Panc1 (cell line): Measurements from ENCODE around the gene IKZF3. TPM values are rescaled to one million over a fixed set of nuclear protein-coding genes. Genes with fewer than 3 reads are reported as not detected.

Experiments
- ATAC-seq: fragments of 200-7000 bp; cut with Tn5 transposase; 2 replicates; pipeline ENCODE4 v1.9.1; 2020; ENCODE audit warnings: mild to moderate bottlenecking, moderate library complexity
- BruUV-seq: library from RNA; stranded (reverse); fragments of 400-500 nt; replicated peaks from 2 replicates; lab custom pipeline; 2021; lab: Mats Ljungman, UMichigan
- CTCF ChIA-PET: fragments of 300-600 bp; sonication (Branson Sonifier 250); formaldehyde crosslinking; loops from one replicate; lab custom pipeline; 2022; ENCODE audit warnings: antibody characterized with exemption; lab: Charles Lee
- POLR2A ChIA-PET: fragments of 300-600 bp; sonication (Branson Sonifier 250); formaldehyde crosslinking; loops from one replicate; lab custom pipeline; 2022; ENCODE audit warnings: antibody characterized with exemption; lab: Charles Lee
- DNase-seq: peaks from one replicate; pipeline ENCODE4 v3.0.0-alpha.2; 2010; ENCODE audit warnings: low read depth, low spot score
- H3K27ac ChIP-seq: 2 replicates; pipeline ENCODE4 v1.5.1; 2011; ENCODE audit warnings: mild to moderate bottlenecking, low read length, inconsistent platforms
- H3K27me3 ChIP-seq: fragments of 200-500 bp; sonication (Bioruptor generic); 2 replicates; pipeline ENCODE4 v1.6.0; 2014; ENCODE audit warnings: low read length, inconsistent platforms; ENCODE audit not compliant: control insufficient read depth, insufficient read depth
- H3K36me3 ChIP-seq: fragments of 200-500 bp; sonication (Bioruptor generic); 2 replicates; pipeline ENCODE4 v1.5.1; 2014; ENCODE audit warnings: inconsistent platforms, mild to moderate bottlenecking, low read length, moderate library complexity; ENCODE audit not compliant: control insufficient read depth, insufficient read depth
- H3K4me1 ChIP-seq: 2 replicates; pipeline ENCODE4 v1.5.1; 2011; ENCODE audit warnings: inconsistent platforms, mild to moderate bottlenecking, low read length, moderate library complexity; ENCODE audit not compliant: control insufficient read depth, insufficient read depth
- H3K4me3 ChIP-seq, 2 experiments: 2 replicates each; pipeline ENCODE4 v1.5.1; 2011 to 2012; ENCODE audit warnings: low read depth in 2 of 2, low read length in 2 of 2, mild to moderate bottlenecking in 2 of 2, inconsistent platforms in 1 of 2, moderate library complexity in 1 of 2
- H3K9me3 ChIP-seq: fragments of 200-500 bp; sonication (Bioruptor generic); 2 replicates; pipeline ENCODE4 v1.5.1; 2014; ENCODE audit warnings: low read depth, mild to moderate bottlenecking, inconsistent platforms, low read length, moderate library complexity; ENCODE audit not compliant: control insufficient read depth, insufficient read depth
- POLR2AphosphoS5 ChIP-seq: IDR thresholded peaks from 2 replicates; pipeline ENCODE4 v1.6.1; 2012; ENCODE audit warnings: mild to moderate bottlenecking, low read depth, low read length, moderate library complexity
- SIN3A ChIP-seq: IDR thresholded peaks from 2 replicates; pipeline ENCODE4 v1.6.1; 2012; ENCODE audit warnings: low read depth, mild to moderate bottlenecking, low read length, moderate library complexity, borderline replicate concordance; ENCODE audit not compliant: insufficient read depth
- TCF7L2 ChIP-seq: IDR thresholded peaks from 2 replicates; pipeline ENCODE4 v1.6.1; 2011; ENCODE audit warnings: mild to moderate bottlenecking, low read depth, low read length, inconsistent platforms
- in situ Hi-C: cut with HindIII; loops from 2 replicates; pipeline ENCODE4 v1.10.0; 2016; ENCODE audit warnings: low sequenced_read_pairs, low pct_unique_long_range_greater_than_20kb
- intact Hi-C: fragments of 100-400 bp; cut with micrococcal nuclease; formaldehyde crosslinking; loops from one replicate; pipeline ENCODE4 v1.10.0; 2022; ENCODE audit not compliant: unreplicated experiment
- total RNA-seq: library from RNA; stranded (reverse); gene quantifications from one replicate; pipeline ENCODE4 v1.2.1, GENCODE V29; 2021; ENCODE audit not compliant: unreplicated experiment
- TF ChIP-seq, protein P1 (sequence below), 2 experiments: IDR thresholded peaks; 2 replicates each; pipeline ENCODE4 v1.6.1; 2011 to 2012; ENCODE audit warnings: low read depth in 2 of 2, control low read depth in 1 of 2, low read length in 1 of 2, mild to moderate bottlenecking in 1 of 2, moderate library complexity in 1 of 2; ENCODE audit not compliant: insufficient read depth in 1 of 2
- TF ChIP-seq, protein P2 (sequence below): fragments of 450-650 bp; IDR thresholded peaks from 2 replicates; pipeline ENCODE4 v1.5.1; 2017; ENCODE audit warnings: mild to moderate bottlenecking

Gene IKZF3
- total RNA-seq, 1 experiment from 2014 or later: 0.59 TPM

DNA sequence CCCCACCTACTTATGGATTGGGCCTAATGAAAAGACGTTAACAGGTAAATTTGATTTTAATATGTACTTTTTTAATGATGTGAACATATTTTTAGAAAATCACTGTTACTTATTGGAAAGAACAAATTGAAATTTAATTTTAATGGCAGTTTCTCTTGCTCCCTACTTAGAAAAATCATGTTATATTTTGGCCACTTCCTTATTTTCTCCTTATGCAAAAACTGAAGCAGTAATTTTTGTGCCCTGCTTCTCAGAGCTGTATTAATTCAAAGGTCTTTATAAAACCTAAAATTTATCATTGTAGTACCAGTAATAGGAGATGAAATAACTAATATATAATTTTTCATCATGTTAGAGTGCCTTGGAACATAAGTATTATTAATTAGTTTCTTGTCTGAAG is 6.7 kb upstream of the IKZF3 start:
- DNase-seq: no peak
- no peak for TF ChIP-seq SIN3A
- TF ChIP-seq, protein P1, sequence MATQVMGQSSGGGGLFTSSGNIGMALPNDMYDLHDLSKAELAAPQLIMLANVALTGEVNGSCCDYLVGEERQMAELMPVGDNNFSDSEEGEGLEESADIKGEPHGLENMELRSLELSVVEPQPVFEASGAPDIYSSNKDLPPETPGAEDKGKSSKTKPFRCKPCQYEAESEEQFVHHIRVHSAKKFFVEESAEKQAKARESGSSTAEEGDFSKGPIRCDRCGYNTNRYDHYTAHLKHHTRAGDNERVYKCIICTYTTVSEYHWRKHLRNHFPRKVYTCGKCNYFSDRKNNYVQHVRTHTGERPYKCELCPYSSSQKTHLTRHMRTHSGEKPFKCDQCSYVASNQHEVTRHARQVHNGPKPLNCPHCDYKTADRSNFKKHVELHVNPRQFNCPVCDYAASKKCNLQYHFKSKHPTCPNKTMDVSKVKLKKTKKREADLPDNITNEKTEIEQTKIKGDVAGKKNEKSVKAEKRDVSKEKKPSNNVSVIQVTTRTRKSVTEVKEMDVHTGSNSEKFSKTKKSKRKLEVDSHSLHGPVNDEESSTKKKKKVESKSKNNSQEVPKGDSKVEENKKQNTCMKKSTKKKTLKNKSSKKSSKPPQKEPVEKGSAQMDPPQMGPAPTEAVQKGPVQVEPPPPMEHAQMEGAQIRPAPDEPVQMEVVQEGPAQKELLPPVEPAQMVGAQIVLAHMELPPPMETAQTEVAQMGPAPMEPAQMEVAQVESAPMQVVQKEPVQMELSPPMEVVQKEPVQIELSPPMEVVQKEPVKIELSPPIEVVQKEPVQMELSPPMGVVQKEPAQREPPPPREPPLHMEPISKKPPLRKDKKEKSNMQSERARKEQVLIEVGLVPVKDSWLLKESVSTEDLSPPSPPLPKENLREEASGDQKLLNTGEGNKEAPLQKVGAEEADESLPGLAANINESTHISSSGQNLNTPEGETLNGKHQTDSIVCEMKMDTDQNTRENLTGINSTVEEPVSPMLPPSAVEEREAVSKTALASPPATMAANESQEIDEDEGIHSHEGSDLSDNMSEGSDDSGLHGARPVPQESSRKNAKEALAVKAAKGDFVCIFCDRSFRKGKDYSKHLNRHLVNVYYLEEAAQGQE (IDR thresholded peaks at IDR 0.05; ENCODE audit: insufficient read depth in 1 of 2, low read depth in 2 of 2, low read length in 1 of 2): no peak
- TF ChIP-seq TCF7L2: no peak
- TF ChIP-seq, protein P2, sequence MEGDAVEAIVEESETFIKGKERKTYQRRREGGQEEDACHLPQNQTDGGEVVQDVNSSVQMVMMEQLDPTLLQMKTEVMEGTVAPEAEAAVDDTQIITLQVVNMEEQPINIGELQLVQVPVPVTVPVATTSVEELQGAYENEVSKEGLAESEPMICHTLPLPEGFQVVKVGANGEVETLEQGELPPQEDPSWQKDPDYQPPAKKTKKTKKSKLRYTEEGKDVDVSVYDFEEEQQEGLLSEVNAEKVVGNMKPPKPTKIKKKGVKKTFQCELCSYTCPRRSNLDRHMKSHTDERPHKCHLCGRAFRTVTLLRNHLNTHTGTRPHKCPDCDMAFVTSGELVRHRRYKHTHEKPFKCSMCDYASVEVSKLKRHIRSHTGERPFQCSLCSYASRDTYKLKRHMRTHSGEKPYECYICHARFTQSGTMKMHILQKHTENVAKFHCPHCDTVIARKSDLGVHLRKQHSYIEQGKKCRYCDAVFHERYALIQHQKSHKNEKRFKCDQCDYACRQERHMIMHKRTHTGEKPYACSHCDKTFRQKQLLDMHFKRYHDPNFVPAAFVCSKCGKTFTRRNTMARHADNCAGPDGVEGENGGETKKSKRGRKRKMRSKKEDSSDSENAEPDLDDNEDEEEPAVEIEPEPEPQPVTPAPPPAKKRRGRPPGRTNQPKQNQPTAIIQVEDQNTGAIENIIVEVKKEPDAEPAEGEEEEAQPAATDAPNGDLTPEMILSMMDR: no peak
- TF ChIP-seq POLR2AphosphoS5: no peak
- no peak overlapping the region for H3K27ac ChIP-seq
- in situ Hi-C loops: no loop called here
- POLR2A ChIA-PET: no interaction called here
- BruUV-seq: no TSS peak
- peaks cover 8% of the 10 kb centered on the region for H3K27me3 ChIP-seq
- CTCF ChIA-PET: no interaction called here
- no peak overlapping the region for H3K4me3 ChIP-seq
- intact Hi-C loops: loop anchor here (10.0 kb wide), 1 partner anchor 104 kb away; no protein-coding TSS in a partner anchor
- H3K9me3 ChIP-seq: no peaks in the 10 kb centered on the region
- no peaks in the 10 kb centered on the region for H3K4me1 ChIP-seq
- ATAC-seq: no peak
- no peaks in the 10 kb centered on the region for H3K36me3 ChIP-seq

DNA sequence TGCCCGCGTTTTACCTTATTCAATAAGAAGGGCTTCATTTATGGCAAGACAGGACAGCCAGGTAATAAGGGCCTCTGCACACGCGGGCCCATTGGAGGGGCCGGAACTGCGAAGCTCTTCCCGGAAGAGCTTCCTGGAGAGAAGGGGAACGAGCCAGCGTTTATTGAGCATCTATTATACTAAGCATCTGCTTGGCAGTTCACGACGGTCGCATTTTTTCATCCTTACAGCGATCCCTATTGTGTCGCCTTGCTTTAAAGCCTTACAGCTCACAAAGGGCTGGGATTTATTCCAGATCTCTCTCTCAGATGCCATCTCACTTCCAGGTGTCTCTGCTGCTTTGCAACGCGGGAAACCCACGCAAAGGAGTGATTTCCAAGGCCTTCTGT is 4.4 kb upstream of the IKZF3 start:
- in situ Hi-C loops (no loop called here), intact Hi-C loops (no loop called here)
- no TSS peak for BruUV-seq
- H3K4me3 ChIP-seq: no peak overlapping the region
- no peak for ATAC-seq
- ChIA-PET CTCF (no interaction called here), POLR2A (no interaction called here)
- H3K36me3 ChIP-seq: no peaks in the 10 kb centered on the region
- H3K27ac ChIP-seq: no peak overlapping the region
- H3K27me3 ChIP-seq: peaks cover 23% of the 10 kb centered on the region
- H3K4me1 ChIP-seq: peaks cover 3% of the 10 kb centered on the region
- TF ChIP-seq SIN3A: no peak
- no peak for TF ChIP-seq POLR2AphosphoS5
- TF ChIP-seq TCF7L2: no peak
- TF ChIP-seq, protein P1 (IDR thresholded peaks at IDR 0.05; ENCODE audit: insufficient read depth in 1 of 2, low read depth in 2 of 2, low read length in 1 of 2): no peak
- TF ChIP-seq, protein P2: no peak
- no peak for DNase-seq
- no peaks in the 10 kb centered on the region for H3K9me3 ChIP-seq
